Bronchial epithelial cell (primary cell): ENCODE data around the gene OR2V2. TPM values are rescaled to one million over a fixed set of nuclear protein-coding genes. Genes with fewer than 3 reads are reported as not detected.

ENCODE experiments used
- DNase-seq: peaks from one replicate; pipeline ENCODE4 v3.0.0-alpha.2; 2010; ENCODE audit warnings: low read depth
- FAIRE-seq: peaks from 2 replicates; lab custom pipeline; 2011; peaks lifted over from hg19 to GRCh38; lab: Jason Lieb, UNC
- H3K27me3 ChIP-seq: 2 replicates; pipeline ENCODE4 v1.5.1; 2011; ENCODE audit warnings: low read length; ENCODE audit not compliant: control insufficient read depth, insufficient read depth
- H3K36me3 ChIP-seq: 2 replicates; pipeline ENCODE4 v1.5.1; 2011; ENCODE audit warnings: low read length; ENCODE audit not compliant: control insufficient read depth, insufficient read depth
- H3K4me3 ChIP-seq: 2 replicates; pipeline ENCODE4 v1.5.1; 2011; ENCODE audit warnings: mild to moderate bottlenecking, low read depth, low read length, control low read depth
- total RNA-seq: library from RNA; depleted of rRNA; stranded (reverse); fragments of >200 nt; gene quantifications from 2 replicates; pipeline ENCODE4 v1.2.1, GENCODE V29; 2014
- TF ChIP-seq, protein P1 (sequence below): IDR thresholded peaks from 2 replicates; pipeline ENCODE4 v1.5.1; 2011; ENCODE audit warnings: mild to moderate bottlenecking, moderate library complexity, low read length, control low read depth, inconsistent platforms; ENCODE audit not compliant: insufficient read depth, severe bottlenecking

The OR2V2 gene
- total RNA-seq, 1 donor from 2014 or later: not detected

DNA sequence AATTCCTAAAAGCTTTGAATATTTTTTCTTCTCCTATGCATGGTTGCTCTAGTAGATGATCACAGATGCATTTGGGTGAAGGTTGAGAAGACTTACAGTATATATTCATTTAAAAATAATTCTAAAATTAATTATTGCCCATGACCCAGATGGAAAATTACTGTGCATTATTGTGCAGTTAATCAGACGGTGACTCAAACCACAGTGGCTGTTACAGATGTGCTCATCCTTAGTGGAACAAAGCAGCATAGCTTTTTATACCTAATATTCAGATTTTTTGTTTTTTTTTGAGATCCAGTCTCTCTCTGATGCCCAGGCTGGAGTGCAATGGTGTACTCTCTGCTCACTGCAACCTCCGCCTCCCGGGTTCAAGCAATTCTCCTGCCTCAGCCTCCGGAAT, 27.1 kb upstream of the OR2V2 start:
- no peak for FAIRE-seq
- Histone ChIP-seq H3K36me3 (no peaks in the 10 kb centered on the region), H3K4me3 (no peak overlapping the region), H3K27me3 (no peaks in the 10 kb centered on the region)
- TF ChIP-seq, protein P1, sequence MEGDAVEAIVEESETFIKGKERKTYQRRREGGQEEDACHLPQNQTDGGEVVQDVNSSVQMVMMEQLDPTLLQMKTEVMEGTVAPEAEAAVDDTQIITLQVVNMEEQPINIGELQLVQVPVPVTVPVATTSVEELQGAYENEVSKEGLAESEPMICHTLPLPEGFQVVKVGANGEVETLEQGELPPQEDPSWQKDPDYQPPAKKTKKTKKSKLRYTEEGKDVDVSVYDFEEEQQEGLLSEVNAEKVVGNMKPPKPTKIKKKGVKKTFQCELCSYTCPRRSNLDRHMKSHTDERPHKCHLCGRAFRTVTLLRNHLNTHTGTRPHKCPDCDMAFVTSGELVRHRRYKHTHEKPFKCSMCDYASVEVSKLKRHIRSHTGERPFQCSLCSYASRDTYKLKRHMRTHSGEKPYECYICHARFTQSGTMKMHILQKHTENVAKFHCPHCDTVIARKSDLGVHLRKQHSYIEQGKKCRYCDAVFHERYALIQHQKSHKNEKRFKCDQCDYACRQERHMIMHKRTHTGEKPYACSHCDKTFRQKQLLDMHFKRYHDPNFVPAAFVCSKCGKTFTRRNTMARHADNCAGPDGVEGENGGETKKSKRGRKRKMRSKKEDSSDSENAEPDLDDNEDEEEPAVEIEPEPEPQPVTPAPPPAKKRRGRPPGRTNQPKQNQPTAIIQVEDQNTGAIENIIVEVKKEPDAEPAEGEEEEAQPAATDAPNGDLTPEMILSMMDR: no peak
- peak; percentile 33 for DNase-seq

DNA sequence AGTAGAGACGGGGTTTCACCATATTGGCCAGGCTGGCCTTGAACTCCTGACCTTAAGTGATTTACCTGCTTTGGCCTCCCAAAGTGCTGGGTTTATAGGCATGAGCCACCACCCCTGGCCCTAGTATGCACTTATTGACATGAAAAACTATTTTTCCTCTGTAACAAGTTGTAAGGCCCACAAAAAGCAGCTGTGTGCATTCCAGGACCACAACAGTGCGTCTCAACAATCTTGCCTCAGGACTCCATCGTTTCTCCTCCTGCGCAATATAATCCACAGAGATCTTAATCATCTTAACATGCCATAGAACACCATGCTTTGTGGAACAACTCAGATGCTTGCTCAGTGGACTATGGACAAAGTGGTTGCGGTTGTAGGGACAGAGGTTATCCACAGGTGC, 26.6 kb upstream of the OR2V2 start:
- Histone ChIP-seq H3K27me3 (no peaks in the 10 kb centered on the region), H3K4me3 (no peak overlapping the region), H3K36me3 (no peaks in the 10 kb centered on the region)
- DNase-seq (no peak), FAIRE-seq (no peak)
- TF ChIP-seq, protein P1: no peak

DNA sequence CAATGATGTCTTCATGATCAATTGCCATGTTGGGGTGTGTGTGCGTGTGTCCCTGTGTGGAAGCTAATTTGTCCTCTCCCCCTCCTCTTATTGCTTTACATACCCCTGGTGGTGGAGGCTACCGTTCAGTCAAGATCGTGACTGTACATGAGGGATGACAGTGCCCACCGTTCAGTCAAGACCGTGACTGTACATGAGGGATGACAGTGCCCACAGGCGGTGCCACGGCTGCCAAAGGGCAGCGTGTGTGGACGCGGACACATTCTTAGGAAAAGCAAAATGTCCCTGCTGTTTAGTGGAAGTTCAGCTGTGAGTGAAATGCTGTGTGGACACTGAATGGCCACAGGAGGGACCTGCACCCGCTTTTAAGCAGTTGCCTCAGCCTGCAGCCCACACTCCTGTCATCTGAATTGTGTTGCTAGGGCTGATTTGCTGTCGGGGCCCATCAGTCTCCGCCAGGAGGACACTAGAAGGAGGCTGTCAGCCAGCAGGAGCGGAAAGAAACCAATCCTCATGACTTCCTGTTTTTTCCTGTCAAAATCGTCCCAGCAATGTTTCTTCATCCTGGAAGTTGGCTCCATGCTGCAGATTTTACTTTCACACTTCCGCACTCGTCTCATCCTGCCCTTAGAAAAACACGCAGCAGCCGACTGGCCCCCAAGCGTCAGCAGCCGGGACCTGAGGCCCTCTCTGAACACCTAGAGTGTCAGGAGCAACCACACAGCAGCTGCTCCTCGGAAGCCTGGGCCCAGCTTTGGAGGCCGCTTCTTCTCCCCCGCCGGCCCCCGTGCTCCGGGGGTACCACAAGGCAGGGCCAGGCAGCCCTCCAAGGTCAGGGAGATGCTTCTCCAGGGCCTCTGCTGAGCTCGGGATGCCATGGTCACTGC, 25.5 kb upstream of the OR2V2 start:
- H3K4me3 ChIP-seq: no peak overlapping the region
- H3K27me3 ChIP-seq: no peaks in the 10 kb centered on the region
- H3K36me3 ChIP-seq: no peaks in the 10 kb centered on the region
- FAIRE-seq (no peak), DNase-seq (no peak)
- TF ChIP-seq, protein P1: no peak

DNA sequence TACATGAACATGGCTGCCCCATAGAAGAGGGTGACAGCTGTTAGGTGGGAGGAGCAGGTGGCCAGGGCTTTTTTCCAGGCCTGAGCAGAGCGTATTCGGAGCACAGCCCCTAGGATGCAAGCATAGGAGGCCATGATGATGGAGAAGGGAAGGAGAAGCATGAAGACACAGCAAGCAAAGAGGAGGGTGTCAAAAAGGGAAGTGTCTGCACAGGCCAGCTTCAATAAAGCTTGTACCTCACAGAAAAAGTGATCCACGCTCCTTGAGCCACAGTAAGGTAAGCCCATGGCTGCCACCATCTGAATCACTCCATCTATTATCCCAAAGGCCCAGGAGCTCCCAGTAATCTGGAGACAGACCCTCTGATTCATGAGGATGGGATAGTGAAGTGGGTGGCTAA, 22.9 kb upstream of the OR2V2 start:
- FAIRE-seq: no peak
- Histone ChIP-seq H3K27me3 (no peaks in the 10 kb centered on the region), H3K4me3 (no peak overlapping the region), H3K36me3 (no peaks in the 10 kb centered on the region)
- DNase-seq: no peak
- TF ChIP-seq, protein P1: no peak

DNA sequence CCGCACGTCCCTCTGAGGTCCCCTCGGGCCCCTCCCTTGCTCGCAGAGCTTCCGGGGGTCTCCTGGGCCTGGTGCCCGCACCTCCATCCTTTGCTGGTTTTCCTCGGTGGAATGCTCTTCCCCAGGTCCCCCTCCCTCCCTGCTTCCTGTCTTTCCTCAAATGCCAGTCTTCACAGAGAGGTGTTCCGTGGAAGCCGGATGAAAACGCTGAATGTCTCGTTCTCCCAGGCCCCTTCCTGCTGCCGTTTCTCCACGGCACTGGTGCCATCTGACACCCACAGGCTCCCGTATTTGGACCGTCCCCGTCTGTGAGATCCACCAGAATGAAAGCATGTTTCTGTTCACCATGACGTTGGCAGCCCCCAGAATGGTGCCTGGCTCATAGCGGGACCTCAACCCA, 20.5 kb upstream of the OR2V2 start:
- DNase-seq: no peak

More for the DNA sequence above, 20.5 kb upstream of the OR2V2 start:
- TF ChIP-seq, protein P1: no peak
- no peaks in the 10 kb centered on the region for H3K36me3 ChIP-seq
- H3K27me3 ChIP-seq: no peaks in the 10 kb centered on the region
- no peak for FAIRE-seq
- H3K4me3 ChIP-seq: no peak overlapping the region
